Dermis microvascular lymphatic vessel endothelial cell (primary cell): Measurements from ENCODE around the gene WSCD2. TPM values are rescaled to one million over a fixed set of nuclear protein-coding genes. Genes with fewer than 3 reads are reported as not detected.

Experiments
- DNase-seq, 2 donors: peaks; one replicate each; pipeline versions ENCODE4 v3.0.0 to v3.0.0-alpha.2; 2010; ENCODE audit warnings: low read depth in 2 of 2
- total RNA-seq: library from RNA; depleted of rRNA; stranded (reverse); fragments of >200 nt; gene quantifications from 2 replicates; pipeline ENCODE4 v1.2.1, GENCODE V29; 2014

Gene WSCD2
- total RNA-seq, 1 donor from 2014 or later = not detected

DNA sequence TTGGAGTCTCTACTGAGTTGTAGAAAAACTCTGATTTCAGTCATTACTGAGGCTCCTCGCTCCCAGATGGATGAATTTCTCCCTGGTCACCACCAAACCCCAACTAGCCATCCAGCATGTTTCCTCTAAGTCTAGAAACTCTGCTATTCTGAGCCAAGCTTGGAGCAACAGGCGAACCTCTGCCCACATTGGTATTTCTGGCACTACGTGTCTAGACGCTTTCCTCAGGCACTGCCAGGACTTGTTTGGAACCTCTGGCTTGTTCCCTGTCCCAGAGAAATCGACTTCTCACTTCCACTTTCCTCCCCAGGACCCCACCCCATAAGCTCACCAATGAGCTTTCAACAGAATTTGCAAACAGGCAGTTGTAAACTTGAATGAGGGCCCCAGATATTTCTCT lies 27.6 kb downstream of the WSCD2 start:
- DNase-seq = no peak

DNA sequence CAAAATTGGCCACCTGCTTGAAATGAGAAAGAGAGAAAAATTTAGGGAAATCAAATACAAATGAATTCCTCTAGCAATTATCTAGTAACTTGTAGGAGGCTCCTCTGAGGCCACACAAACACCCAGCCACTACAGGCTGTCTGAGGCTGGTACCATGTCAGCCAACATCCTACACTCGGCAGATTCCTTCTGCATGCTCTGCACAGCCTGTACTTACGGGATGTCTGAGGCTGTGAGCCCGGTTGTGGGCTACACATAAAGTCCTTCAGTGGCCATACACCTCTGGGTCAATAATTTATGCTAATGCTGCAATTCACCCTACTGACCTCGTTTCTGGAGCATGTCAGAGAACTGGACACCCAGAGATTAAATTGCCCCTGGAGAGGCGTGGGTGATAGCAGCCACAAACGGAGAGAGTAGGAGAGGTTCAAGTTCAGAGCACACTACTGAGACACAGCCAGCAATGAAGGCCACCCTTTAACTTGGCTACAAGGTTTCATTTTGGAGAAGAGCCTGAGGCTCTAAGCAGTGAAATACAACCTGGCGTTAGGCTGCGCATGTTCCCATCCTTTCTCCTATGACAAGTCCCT lies 28.9 kb downstream of the WSCD2 start:
- no peak for DNase-seq

DNA sequence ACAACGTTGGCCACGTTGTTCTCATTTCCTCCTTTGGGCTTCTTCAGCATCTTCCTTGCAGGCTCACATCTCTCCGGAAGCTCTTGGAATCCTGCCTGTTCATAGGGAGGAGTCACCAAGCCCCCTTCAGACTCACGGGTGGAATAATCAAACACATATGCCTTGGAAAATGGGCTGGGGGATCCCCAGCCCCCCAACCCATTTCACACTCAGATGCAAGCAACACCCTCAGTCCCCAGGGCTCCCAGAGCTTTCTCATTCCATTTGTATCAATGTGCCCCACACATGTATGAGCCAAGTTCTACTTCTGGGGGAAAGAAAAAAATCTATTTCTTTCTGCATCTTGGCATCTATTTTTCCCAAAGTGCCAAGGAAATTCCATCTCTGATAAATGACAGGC lies 33.1 kb downstream of the WSCD2 start:
- DNase-seq = no peak

DNA sequence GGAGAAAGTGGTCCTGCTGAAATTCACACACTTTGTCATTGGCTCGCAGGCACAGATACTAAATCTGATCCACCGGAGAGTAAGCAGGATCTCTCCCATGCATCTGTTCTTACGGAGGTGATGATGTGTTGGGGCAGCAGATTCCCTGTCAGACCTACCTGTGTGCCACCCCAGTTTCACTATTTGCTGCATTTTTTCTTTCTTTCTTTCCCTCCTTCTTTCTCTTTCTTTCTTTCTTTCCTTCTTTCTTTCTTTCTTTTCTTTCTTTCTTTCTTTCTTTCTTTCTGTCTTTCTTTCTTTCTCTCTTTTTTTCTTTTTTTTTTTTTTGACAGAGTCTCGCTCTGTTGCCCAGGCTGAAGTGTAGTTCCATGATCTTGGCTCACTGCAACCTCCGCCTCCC lies 37.4 kb downstream of the WSCD2 start:
- DNase-seq = no peak

DNA sequence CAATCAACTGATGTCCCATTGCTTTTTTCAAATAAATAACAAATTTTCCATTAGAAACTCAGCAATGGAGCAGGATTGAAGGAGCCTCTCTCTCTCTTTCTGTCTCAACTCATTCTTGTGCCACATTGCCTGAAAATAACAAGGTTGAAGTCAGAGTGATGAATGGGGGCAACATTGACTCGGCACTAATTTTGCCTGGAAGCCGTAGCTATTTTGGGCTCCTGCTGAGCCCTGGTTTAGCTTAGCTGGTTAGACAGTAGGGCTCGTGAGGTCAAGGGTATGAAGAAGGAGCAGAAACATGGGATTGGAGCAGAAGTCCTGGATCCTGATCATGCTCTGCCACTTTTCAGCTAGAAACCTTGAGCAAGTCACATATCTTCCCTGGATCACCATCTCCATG lies 38.9 kb downstream of the WSCD2 start:
- no peak for DNase-seq

DNA sequence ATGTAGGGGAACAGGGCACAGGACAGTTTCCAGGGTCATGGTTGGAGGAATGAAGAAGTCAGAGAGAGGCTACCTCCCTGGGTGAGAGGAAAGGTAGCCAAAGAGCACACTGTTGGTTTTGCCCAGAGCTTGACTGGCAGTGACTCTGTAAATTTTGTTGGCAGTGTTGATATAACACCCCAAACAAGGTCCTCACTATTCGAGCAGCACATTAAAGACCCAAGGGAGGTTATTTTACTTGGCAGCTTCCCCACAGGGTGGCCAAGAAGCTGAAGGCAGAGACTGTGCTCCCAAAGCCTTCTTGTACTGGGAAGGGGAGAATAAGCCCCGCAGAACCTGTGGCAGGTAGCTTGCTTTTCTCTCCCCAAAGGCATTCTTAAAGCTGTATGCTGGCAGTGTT lies 40.6 kb downstream of the WSCD2 start:
- no peak for DNase-seq

DNA sequence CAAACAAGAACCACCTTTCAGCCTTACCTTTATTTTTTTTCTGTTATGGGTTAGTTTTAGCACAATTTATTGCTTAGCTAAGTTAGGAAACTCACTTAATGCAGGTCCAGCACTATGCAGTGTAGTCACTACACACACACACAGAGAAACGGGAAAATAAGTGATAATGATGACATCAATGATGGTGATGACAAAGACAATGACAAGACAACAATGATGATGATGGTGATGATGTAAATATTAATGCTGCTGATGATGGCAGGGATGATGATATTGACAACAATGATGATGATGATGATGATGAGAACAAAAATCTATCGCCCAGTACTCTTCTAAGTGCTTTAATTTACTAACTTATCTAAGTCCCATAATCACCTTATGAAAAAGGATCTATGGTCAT lies 41.1 kb downstream of the WSCD2 start:
- DNase-seq = no peak

DNA sequence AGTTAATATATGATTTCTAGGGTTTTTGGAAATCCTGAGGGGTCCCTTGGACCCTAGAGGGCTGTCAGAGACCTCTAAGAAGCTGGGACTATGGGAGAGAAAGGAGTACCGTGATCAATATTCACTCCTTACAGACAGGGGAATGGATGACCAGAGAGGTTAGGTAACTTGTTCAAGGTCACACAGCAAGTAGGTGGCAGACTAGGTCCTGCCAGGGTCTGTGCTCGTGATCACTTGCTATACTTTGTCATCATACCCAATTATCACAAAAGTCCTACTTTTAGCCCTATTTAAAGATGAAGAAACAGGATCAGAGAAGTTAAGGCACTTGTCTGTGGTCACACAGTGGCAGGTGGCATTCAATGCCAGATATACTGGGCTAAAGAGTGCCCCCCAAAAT lies 42.9 kb downstream of the WSCD2 start:
- no peak for DNase-seq

DNA sequence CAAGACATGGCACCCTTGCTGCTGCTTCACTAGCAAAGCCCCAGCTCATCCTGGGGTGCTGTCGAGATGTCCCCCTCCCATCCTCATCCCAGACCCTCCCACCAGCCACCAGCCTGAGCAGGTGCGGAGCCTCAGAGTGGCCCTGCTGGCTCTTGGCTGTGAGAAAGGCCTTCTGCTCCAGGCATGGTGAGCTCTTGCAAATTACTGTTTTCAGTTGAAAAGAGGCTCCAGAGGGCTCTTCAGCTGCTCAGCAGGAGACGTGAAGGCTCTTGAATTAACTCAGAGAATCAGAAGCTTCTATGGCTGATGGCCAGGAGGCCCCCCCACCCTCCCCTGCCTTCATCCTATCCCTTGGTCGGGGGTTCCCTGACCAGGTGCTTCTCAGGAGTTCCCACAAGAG lies 44.1 kb downstream of the WSCD2 start:
- no peak for DNase-seq

DNA sequence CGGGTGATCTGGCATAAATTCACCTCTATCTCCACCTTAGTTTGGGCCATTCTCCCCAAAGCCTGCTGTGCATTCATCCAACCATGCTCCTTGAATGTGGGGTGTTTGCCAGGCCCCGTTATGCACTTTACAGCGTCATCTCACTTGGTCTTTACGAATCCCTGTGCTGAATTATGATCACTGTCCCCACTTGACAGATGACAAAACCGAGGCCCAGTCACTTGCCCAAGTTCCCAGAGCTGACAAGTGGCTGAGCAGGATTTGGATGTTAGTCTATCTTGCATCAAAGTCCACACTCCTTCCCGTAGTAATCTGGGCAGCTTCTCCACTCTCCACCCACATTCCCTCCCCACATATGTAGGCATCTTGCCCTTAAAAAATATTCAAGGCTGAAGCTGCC lies 44.8 kb downstream of the WSCD2 start:
- no peak for DNase-seq

DNA sequence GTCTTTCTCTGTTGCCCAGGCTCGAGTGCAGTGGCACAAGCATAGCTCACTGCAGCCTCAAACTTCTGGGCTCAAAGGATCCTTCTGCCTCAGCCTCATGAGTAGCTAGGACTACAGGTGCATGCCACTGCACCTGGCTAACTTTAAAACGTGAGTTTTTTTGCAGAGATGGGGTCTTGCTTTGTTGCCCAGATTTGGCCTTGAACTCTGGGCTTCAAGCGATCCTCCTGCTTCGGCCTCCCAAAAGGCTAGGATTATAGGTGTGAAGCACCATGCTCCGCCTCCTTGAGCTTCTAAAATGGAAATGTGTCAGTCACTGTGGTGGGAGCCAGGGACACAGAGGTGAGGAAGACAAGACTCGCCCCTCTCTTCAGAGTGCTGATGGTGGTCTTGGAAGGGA lies 45.6 kb downstream of the WSCD2 start:
- DNase-seq = no peak

DNA sequence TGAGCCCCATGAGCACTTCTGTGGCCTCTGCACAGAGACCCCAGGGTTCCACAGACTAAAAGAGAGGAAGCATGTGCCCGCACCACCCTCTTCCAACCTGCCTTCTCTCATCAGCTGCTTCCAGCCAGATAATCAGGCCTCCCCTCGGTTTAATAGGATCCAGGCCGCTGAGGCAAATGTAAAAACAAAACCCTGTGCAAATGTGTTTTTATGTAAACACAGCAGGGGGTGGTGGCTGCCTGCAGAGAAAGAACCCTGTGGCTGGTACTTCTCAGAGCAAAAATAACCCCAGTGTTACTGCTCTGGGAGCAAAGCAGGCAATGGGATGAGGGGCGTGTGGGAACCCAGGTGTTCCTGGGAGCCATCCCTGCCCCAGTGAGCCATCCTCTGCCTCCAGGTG lies 46.2 kb downstream of the WSCD2 start:
- no peak for DNase-seq

DNA sequence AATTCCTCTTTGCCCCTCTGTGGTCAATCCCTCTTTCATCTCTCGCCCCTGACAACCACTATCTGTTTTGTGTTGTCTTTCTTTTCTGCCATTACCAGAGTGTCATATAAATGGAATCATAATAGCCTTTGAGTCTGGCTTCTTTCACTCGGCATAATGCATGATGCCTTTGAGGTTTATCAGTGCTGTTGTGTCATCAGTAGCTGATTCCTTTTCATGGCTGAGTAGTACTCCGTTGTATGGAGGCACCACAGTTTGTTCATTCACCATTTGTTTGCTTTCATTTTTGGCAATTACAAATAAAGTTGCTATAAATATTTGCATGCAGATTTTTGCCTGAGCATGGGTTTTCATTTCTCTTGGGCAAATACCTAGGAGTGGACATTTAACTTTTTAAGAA lies 47.2 kb downstream of the WSCD2 start:
- DNase-seq = no peak

DNA sequence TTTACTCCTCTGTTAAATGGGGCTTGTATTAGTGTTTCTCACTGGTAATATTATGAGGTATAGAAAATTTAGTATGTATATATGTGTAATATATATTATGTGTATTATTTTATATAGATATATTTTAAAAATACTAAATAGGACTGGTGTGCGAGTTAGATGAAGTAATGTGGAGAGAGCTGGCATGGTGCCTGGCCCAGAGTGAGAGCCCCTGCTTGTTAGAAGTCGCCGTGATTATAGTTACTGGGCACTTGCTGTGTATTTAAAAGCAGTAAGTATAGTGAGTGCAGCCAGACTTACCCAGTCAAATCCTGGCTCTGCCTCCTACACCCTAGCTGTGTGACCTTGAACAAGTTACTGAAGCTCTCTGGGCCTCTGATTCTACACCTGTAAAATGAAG lies 48.0 kb downstream of the WSCD2 start:
- no peak for DNase-seq

DNA sequence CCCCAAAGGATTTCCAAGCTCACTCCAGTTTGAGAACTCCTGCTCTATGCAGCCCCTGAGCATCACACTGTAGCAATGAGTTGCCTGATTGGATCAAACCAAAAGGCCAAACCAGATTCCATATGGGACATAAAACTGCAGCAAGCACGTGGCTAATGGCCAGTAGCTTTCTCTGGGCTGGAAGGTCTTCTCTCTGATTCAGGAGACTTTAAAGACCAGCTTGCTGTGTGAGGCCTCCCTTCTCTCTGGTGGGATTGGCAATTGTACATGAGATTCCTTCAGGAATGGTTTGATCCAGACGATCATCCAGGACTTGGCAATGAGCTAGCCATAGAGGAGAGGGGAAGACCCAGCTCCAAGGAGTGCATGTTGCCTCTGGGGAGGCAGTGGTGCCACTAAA lies 50.2 kb downstream of the WSCD2 start:
- DNase-seq = no peak

DNA sequence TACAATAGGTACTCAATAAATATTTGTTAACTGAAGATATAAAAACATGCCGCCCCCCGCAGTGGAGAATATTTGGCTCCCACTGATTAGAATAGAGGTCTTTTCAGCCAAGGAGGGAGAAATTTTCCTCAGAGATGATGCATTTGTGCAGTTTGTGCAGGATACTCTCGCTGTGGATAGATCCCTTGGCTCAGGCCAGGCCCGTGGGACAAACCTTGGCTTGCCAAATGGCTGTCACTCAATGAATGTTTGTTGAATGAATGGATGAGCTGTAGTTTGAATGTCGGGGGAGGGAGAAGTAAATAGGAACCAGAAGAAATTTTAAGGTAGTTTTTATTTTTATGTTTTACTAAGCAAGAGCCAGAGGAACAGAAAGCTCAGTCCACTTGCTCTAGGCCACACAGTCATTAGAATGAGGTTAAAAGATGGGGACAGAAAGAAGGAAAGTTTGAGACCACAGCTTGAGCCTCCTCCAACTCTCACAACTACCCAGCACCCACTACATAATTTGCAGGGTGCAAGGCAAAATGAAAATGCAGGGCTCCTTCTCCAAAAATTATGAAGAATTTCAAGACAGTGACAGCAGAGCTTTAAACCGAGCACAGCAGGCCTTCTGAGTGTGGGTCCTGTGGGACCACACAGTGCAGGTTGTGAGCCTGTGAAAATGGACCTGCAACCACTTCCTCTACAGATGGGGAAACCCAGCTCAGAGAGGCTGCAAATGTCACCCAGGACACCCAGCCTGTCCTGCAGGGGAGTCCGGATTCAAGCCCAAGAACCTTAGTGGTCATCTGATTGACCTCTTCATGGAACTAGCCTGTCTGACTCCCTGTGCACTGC lies 51.4 kb downstream of the WSCD2 start:
- DNase-seq = no peak

DNA sequence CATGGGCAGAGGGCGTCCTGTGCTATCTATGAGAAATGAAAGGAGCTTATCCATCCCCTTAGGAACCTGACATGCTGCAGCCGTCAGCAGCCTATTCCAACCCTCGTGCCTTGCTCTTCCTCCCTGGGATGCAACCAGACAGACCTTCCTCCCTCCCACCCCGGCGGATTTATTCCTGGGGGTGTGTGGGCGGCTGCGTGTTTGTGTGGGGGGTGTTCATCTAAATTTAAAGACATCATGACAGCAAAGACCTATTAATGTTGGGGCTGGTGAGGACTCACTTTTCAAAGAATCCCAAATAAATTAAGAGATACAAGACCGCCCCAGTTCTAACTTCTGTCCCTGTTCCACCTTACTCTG lies 52.0 kb downstream of the WSCD2 start:
- DNase-seq = no peak

DNA sequence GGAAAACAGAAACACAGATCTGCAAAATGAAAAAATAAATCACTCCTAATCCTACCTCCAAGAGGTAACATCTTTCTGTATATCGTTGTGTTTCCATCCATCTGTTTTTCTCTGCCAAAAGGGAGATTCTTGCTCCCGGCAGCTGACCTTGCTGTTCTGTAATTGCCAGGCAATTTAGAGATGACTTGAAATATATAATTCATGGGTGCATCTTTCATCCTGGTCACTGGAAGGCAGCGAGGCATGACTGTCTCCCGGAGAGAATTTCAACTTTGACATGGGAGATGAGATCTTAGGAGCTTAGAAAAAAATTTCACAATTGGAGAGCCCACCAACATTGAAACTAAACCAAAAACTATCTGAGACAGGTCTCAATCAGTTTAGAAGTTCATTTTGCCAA lies 53.0 kb downstream of the WSCD2 start:
- DNase-seq = no peak

DNA sequence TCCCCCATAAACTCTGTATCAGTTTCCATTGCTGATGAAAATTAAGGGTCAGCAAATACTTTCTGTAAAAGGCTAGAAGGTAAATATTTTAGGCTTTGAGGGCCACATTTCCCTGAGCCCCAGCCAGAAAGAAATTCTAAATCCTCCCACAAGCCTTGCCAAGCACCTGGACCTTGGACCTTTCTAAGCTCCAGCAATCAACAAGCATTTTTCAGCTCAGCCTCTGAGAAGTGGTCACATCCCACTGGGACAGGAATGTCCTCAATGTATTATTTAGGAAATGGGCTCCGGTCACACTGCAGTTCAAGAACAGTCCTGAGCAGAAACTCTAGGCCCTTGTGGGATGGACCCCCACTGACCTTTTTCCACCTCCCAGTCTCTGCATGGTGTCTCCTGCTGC lies 55.9 kb downstream of the WSCD2 start:
- DNase-seq = no peak

DNA sequence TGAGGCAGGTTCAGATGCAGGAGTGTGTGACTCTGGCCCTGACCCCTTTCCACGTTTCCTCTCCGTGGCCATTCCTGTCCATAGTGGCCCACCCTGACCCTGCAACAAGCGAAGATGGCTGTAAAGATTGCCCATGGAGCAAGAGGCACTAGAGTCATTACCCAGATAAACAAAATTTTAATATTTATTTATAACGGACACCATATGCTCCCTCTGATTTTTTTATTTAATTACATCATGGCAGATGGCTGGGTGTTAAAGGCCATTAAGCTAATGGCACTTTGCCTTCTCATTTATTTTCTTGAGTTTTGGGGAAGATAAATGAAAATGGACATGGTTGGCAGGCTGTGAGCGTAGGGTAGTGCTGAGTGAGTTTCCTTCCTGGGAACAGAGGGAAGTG lies 58.7 kb downstream of the WSCD2 start:
- no peak for DNase-seq

DNA sequence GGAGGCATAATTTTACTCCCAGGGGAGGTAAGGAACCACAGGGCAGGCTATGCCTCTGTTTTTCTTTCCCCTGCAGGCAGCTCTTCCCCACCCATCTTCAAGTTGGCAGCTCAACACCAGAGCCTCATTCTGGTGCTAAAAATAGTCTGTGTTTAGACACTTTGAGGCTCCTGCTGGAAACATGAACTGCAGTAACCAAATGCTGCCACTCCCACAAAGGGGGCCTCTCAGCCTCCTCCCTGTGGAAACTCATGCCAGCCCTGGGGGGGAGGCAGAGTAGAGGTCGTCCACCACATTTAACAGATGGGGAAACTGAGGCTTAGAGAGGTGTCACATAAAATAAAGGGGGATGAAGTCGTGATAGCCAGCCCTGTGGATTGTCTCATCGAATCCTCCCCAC lies 61.4 kb downstream of the WSCD2 start:
- DNase-seq = no peak

DNA sequence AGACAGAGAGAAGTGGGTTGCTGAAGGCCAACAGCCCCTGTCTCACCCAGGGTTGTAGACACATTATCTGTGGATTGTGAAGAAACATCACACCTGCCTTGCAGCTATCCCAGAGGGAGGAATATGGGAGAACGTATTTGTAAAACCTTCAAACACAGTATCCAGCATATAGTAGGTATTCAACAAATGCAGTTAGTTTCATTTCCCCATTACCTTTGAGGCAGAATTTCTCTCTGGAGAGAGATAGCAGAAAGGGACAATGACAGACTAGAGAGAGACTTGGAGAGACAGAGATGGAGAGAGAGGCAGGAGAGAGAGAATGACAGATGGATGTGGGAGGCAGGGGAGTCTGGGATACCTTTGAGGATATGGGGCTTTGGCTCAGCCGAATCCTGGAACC lies 62.0 kb downstream of the WSCD2 start:
- no peak for DNase-seq

DNA sequence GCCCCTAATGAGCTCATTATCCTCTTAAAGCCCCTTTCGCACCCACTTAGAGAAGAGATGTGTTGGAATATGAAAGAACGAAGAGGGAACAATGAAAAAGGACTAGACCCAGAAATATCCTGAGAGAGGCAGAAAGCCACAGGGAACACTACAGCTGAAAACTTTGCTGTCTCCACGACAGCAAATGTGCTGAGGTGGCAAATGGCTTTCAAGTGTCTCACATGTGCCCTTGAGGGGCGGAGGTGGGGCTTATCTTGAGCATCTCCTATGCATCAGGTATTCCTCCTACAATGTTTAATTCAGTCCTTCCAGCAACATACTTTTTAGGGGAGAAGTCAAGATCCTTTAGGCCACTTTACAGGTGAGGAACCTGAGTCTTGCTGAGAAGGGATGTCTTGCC lies 62.9 kb downstream of the WSCD2 start:
- DNase-seq = no peak

DNA sequence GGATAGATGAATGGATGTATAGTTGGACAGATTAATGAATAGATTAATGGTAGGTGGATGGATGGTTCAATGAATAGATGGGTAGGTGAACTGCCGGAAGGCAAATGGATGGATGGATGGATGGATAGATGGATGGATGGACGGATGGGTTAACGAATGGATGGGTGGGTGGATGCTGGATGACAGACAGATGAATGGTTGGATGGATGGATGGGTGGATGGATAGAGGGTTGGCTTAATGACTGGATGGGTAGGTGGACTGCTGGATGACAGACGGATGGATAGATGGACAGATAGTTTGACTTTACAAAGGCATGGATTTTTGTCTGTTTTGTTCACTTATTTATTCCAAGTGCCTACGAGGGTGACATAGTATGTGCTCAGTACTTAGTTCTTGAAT lies 64.4 kb downstream of the WSCD2 start:
- no peak for DNase-seq
